GM23248 (cell line): ENCODE results near the gene FOXA1.

Experiments used
- EZH2 ChIP-seq: fragments of 200-600 bp; sonication (generic); IDR thresholded peaks from 2 replicates; pipeline ENCODE4 v1.6.1; 2018; ENCODE audit warnings: antibody characterized with exemption, mild to moderate bottlenecking; ENCODE audit not compliant: insufficient read depth, poor library complexity, severe bottlenecking
- EZH2phosphoT487 ChIP-seq: fragments of 200-600 bp; sonication (generic); IDR thresholded peaks from 2 replicates; pipeline ENCODE4 v1.6.1; 2018; ENCODE audit warnings: antibody characterized with exemption, moderate library complexity, mild to moderate bottlenecking, low read depth; ENCODE audit not compliant: insufficient read depth

DNA sequence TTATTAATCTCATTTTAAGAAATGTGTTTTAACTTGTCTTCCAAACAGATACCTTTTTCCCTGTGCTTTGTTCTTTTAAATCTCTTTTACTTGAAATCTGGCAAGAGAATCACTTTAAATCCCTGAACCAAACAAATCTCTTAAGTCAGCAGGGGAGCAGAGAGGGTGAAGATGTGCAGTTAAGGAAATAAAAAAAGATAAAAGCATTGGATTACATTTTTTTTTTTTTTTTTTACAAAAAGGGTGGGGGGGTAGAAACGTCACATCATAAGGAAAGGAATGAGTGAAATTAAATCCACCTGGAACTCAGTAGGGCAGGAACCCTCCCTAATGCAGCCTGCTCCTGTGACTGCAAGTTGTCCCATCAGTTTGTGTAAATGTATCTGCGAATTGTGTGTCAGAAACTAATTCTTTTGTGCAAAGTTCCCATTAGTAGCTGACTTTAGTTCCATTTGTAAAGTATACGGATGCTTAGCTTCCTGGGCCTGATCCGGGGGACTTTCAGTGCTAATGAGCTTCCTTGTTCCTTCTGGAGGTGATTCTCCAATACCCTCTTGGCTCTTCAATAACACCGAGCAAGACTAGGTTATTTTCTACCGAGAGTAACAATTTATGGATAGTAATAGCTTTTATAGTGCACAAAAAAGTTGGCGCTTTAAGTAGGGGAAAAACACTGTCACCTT lies 1.9 kb upstream of the FOXA1 start:
- no peak for TF ChIP-seq EZH2phosphoT487
- TF ChIP-seq EZH2, result peak; percentile 75
